ENCODE measurements around the gene ALDH1L1.

The ALDH1L1 gene

GRCh38 chr3:126179825-126180476, 435 bp downstream of the ALDH1L1 start:
- Histone ChIP-seq H3K27ac (ENCODE audit: low read length) (no peak overlapping the region), H3K27me3 (replicated peaks; ENCODE audit: insufficient read depth, low read length) (no peaks in the 10 kb centered on the region), H2AFZ (ENCODE audit: low read length) (no peak overlapping the region), H3K36me3 (replicated peaks; ENCODE audit: insufficient read depth, low read length) (no peaks in the 10 kb centered on the region), H3F3A (ENCODE audit: insufficient read depth, low read length) (no peaks in the 10 kb centered on the region), H3K4me1 (ENCODE audit: low read length) (no peaks in the 10 kb centered on the region), H4K20me1 (ENCODE audit: insufficient read depth, low read length) (no peaks in the 10 kb centered on the region), H3K79me2 (ENCODE audit: low read length) (no peaks in the 10 kb centered on the region), H3K9me2 (replicated peaks; ENCODE audit: insufficient read depth, low read length) (no peaks in the 10 kb centered on the region), H3K9ac (ENCODE audit: low read length) (no peak overlapping the region), H3K9me3 (replicated peaks; ENCODE audit: insufficient read depth, low read length) (no peaks in the 10 kb centered on the region), H3K4me2 (ENCODE audit: low read depth, low read length) (no peak overlapping the region), H3K4me3 (ENCODE audit: low read length) (no peak overlapping the region)
- TF ChIP-seq EZH2phosphoT487 (IDR thresholded peaks at IDR 0.05; ENCODE audit: low read length) (no peak), CTCF (IDR thresholded peaks at IDR 0.05; ENCODE audit: low read length) (no peak), EZH2 (optimal IDR thresholded peaks at IDR 0.05; ENCODE audit: low read depth, low read length) (no peak)
- no peak for DNase-seq

- H3K4me2 ChIP-seq (ENCODE audit: low read depth, low read length), result no peak overlapping the region
- TF ChIP-seq CTCF (IDR thresholded peaks at IDR 0.05; ENCODE audit: low read length) (no peak), EZH2 (optimal IDR thresholded peaks at IDR 0.05; ENCODE audit: low read depth, low read length) (no peak), EZH2phosphoT487 (IDR thresholded peaks at IDR 0.05; ENCODE audit: low read length) (no peak)
- no peaks in the 10 kb centered on the region for H3K9me3 ChIP-seq (replicated peaks; ENCODE audit: insufficient read depth, low read length)
- H3K4me3 ChIP-seq (ENCODE audit: low read length), result no peak overlapping the region
- H3K9me2 ChIP-seq (replicated peaks; ENCODE audit: insufficient read depth, low read length), result no peaks in the 10 kb centered on the region
- no peaks in the 10 kb centered on the region for H3K27me3 ChIP-seq (replicated peaks; ENCODE audit: insufficient read depth, low read length)
- no peaks in the 10 kb centered on the region for H3K79me2 ChIP-seq (ENCODE audit: low read length)
- H3K27ac ChIP-seq (ENCODE audit: low read length), result no peak overlapping the region
- no peak overlapping the region for H2AFZ ChIP-seq (ENCODE audit: low read length)
- no peaks in the 10 kb centered on the region for H3F3A ChIP-seq (ENCODE audit: insufficient read depth, low read length)
- no peak for DNase-seq
- H3K9ac ChIP-seq (ENCODE audit: low read length), result no peak overlapping the region
- H3K4me1 ChIP-seq (ENCODE audit: low read length), result no peaks in the 10 kb centered on the region
- H3K36me3 ChIP-seq (replicated peaks; ENCODE audit: insufficient read depth, low read length), result no peaks in the 10 kb centered on the region
- no peaks in the 10 kb centered on the region for H4K20me1 ChIP-seq (ENCODE audit: insufficient read depth, low read length)
These were observed 10.2 kb downstream of the ALDH1L1 start for GRCh38 chr3:126170073-126170777.

- no peak for DNase-seq
- no peak overlapping the region for H3K4me2 ChIP-seq (ENCODE audit: low read depth, low read length)
- H3K9ac ChIP-seq (ENCODE audit: low read length), result no peak overlapping the region
- H3K36me3 ChIP-seq (replicated peaks; ENCODE audit: insufficient read depth, low read length), result no peaks in the 10 kb centered on the region
- no peaks in the 10 kb centered on the region for H3K9me3 ChIP-seq (replicated peaks; ENCODE audit: insufficient read depth, low read length)
- no peaks in the 10 kb centered on the region for H4K20me1 ChIP-seq (ENCODE audit: insufficient read depth, low read length)
- H3K27me3 ChIP-seq (replicated peaks; ENCODE audit: insufficient read depth, low read length), result no peaks in the 10 kb centered on the region
- H3K9me2 ChIP-seq (replicated peaks; ENCODE audit: insufficient read depth, low read length), result no peaks in the 10 kb centered on the region
- H3K27ac ChIP-seq (ENCODE audit: low read length), result no peak overlapping the region
- no peaks in the 10 kb centered on the region for H3F3A ChIP-seq (ENCODE audit: insufficient read depth, low read length)
- H3K4me1 ChIP-seq (ENCODE audit: low read length), result no peaks in the 10 kb centered on the region
- H3K4me3 ChIP-seq (ENCODE audit: low read length), result no peak overlapping the region
- TF ChIP-seq CTCF (IDR thresholded peaks at IDR 0.05; ENCODE audit: low read length) (no peak), EZH2 (optimal IDR thresholded peaks at IDR 0.05; ENCODE audit: low read depth, low read length) (no peak), EZH2phosphoT487 (IDR thresholded peaks at IDR 0.05; ENCODE audit: low read length) (no peak)
- H2AFZ ChIP-seq (ENCODE audit: low read length), result no peak overlapping the region
- H3K79me2 ChIP-seq (ENCODE audit: low read length), result no peaks in the 10 kb centered on the region
These were observed 12.8 kb downstream of the ALDH1L1 start for GRCh38 chr3:126167566-126167965.
